ENCODE results near the gene CCDC188.

DNA sequence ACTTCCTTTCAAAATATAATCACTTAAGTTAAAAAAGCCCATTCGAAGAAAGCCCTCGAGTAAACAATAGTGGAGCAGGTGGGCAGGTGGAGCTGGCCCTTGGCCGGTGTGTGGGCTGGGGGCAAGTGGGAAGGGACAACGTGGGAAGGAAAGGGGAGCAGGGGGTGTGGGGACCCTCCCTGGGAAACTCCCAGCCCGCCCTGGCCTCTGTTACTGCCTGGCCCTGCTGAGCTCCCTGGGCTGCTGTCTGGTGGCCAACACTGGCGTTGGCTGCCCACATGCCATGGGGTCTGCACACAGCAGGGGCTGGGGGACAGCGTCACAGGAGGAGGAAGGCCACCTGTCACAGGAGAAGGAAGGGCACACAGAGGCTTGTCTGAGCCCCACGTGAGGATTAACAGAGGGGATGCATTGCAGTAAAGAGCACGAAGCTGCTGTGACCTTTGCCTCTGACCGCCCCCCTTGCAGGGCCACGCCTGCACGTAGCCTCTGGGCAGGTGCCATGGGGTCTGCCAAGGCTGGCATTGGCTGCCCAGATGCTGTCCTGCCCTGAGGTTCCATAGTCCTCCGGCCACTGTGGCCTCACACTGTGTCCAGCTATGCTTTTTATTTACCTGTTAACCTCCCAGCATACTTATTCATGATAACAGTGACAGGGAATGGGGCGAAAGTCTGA, 36.2 kb upstream of the CCDC188 start:
- TF ChIP-seq CTCF (conservative IDR thresholded peaks at IDR 0.05 in 1 of 2, IDR thresholded peaks at IDR 0.05 in 1 of 2; ENCODE audit: low read depth in 1 of 2, low read length in 2 of 2), result no peak
- TF ChIP-seq EZH2 (IDR thresholded peaks at IDR 0.05; ENCODE audit: low read length, missing control alignments), result no peak

Data from fibroblast of lung (primary cell).